Measurements from ENCODE around the gene THAP12. TPM values are rescaled to one million over a fixed set of nuclear protein-coding genes. Genes with fewer than 3 reads are reported as not detected.
A peak's percentile ranks its signal among the peaks of the same experiment; 100 is the strongest.
"Not testable (repeated sequence)": the region's sequence is repeated elsewhere in the genome, so short reads cannot be mapped to it uniquely, and the experiment has no call there.

Gene THAP12
- total RNA-seq, 2 experiments from 2014 or later, result 50.3 TPM

- H3K27me3 Mint-ChIP-seq, result peaks cover 5% of the 10 kb centered on the region
These were observed 39.0 kb upstream of the THAP12 start for GRCh38 chr11:76419896-76420295.

DNA sequence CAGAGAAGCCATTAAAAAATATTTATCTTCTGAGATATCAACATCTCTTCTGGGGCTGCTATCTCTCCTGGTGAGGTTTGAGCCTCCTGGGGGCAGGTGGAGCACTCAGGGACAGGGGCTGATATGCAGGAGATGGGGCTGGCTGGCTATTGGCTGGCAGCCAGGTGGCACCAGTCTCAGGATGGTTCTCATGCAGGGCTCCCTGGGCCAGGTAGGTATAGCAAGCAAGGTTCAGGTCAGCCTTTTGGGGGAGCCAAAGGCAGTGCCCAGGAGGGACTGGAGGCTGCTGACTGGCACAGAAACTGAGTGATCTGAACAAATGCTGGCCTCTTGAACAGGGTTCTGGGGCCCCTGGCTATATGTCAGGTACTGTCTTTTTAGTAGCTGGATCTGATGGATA, 34.1 kb upstream of the THAP12 start:
- ATAC-seq (peak; percentile 56), DNase-seq (peak; percentile 26)
- ChIA-PET CTCF (no interaction called here), POLR2A (no interaction called here)
- Mint-ChIP-seq H3K9me3 (no peaks in the 10 kb centered on the region), H3K4me1 (ENCODE audit: low read depth) (no peaks in the 10 kb centered on the region), H3K27me3 (peaks cover 3% of the 10 kb centered on the region), H3K36me3 (ENCODE audit: low read depth) (no peaks in the 10 kb centered on the region), H3K4me3 (no peak overlapping the region), H3K27ac (no peak overlapping the region)
- intact Hi-C loops (cut with micrococcal nuclease), result no loop called here
- no peak for TF ChIP-seq CTCF (IDR thresholded peaks at IDR 0.05)

More at GRCh38 chr11:76419896-76420295, 39.0 kb upstream of the THAP12 start:
- TF ChIP-seq CTCF (IDR thresholded peaks at IDR 0.05), result peak; percentile 54
- CTCF ChIA-PET, result interaction anchor here (0.8 to 3.9 kb wide), 15 partner anchors 9 to 227 kb away, joined by 3 to 27 read pairs (median 4); no protein-coding TSS in a partner anchor
- POLR2A ChIA-PET, result no interaction called here
- no peaks in the 10 kb centered on the region for H3K9me3 Mint-ChIP-seq
- intact Hi-C loops (cut with micrococcal nuclease), result no loop called here
- H3K27ac Mint-ChIP-seq, result no peak overlapping the region
- ATAC-seq (peak; percentile 48), DNase-seq (peak; percentile 31)
- no peak overlapping the region for H3K4me3 Mint-ChIP-seq
- no peaks in the 10 kb centered on the region for H3K36me3 Mint-ChIP-seq (ENCODE audit: low read depth)
- peaks cover 10% of the 10 kb centered on the region for H3K4me1 Mint-ChIP-seq (ENCODE audit: low read depth)

DNA sequence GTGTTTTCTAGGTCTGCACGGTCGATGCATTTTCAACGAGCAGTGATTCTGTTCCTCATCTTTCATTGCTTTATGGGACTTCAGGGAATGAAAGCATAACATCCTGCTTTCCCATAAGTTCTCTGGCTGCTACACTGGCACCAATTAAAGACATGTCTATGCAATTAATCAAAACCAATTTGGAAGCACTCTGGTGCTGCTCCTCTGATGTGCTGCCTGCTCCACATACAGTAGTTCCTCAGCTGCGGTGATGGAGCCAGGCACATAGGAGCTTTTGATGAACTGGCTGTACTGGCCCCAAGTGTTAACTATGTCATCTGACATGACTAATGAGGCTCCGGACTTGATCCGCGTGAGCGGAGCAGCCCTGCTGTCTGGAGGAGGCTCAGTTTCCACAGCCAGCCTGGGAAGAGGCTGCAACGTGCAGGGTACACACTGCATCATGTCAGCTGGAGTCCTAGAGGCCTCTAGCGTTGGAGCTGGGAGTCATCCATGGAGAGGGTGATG, 30.0 kb upstream of the THAP12 start:
- ATAC-seq (no peak), DNase-seq (no peak)
- Mint-ChIP-seq H3K27me3 (peaks cover 2% of the 10 kb centered on the region), H3K4me3 (no peak overlapping the region), H3K27ac (no peak overlapping the region), H3K36me3 (ENCODE audit: low read depth) (no peaks in the 10 kb centered on the region), H3K4me1 (ENCODE audit: low read depth) (no peaks in the 10 kb centered on the region), H3K9me3 (no peaks in the 10 kb centered on the region)
- TF ChIP-seq CTCF (IDR thresholded peaks at IDR 0.05), result no peak
- ChIA-PET CTCF (interaction anchor here (2.5 kb wide), 1 partner anchor 9 kb away, joined by 7 read pairs; no protein-coding TSS in a partner anchor), POLR2A (no interaction called here)
- intact Hi-C loops (cut with micrococcal nuclease), result no loop called here

- Mint-ChIP-seq H3K27ac (no peak overlapping the region), H3K4me1 (ENCODE audit: low read depth) (no peaks in the 10 kb centered on the region), H3K4me3 (no peak overlapping the region), H3K36me3 (ENCODE audit: low read depth) (no peaks in the 10 kb centered on the region), H3K9me3 (no peaks in the 10 kb centered on the region), H3K27me3 (no peaks in the 10 kb centered on the region)
- ChIA-PET CTCF (interaction anchor here (1.5 to 2.0 kb wide), 2 partner anchors 12 to 89 kb away, joined by 4 read pairs; no protein-coding TSS in a partner anchor), POLR2A (no interaction called here)
- no peak for TF ChIP-seq CTCF (IDR thresholded peaks at IDR 0.05)
- peak; percentile 34 for ATAC-seq
- DNase-seq, result no peak
- intact Hi-C loops (cut with micrococcal nuclease), result no loop called here
These were observed 27.4 kb upstream of the THAP12 start for GRCh38 chr11:76408171-76408965.

DNA sequence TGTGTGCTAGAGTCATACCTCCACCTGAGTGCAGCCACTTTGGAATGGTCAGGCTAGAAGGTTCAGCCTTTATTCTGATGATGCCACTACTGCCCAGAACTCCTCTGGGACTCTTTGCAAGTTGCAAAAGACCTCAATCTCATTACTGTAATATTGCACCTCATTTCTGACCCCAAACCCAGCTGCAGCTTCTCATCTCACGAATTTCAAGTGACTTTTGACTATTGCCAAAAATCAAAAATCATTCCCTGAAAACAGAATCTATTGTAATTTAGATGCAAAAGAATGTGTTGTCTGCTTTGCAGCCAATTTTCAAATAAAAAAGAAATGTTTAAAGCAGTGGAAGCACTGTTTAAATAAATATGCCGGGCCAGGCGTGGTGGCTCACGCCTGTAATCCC, 25.4 kb upstream of the THAP12 start:
- Mint-ChIP-seq H3K4me3 (no peak overlapping the region), H3K36me3 (ENCODE audit: low read depth) (no peaks in the 10 kb centered on the region), H3K4me1 (ENCODE audit: low read depth) (no peaks in the 10 kb centered on the region), H3K27ac (no peak overlapping the region), H3K9me3 (no peaks in the 10 kb centered on the region), H3K27me3 (no peaks in the 10 kb centered on the region)
- intact Hi-C loops (cut with micrococcal nuclease), result no loop called here
- POLR2A ChIA-PET, result no interaction called here
- TF ChIP-seq CTCF (IDR thresholded peaks at IDR 0.05), result no peak
- CTCF ChIA-PET, result interaction anchor here (1.9 kb wide), 1 partner anchor 11 kb away, joined by 5 read pairs; no protein-coding TSS in a partner anchor
- ATAC-seq (no peak), DNase-seq (no peak)

- H3K4me3 Mint-ChIP-seq; DNase-seq; H3K27ac Mint-ChIP-seq; H3K4me1 Mint-ChIP-seq (ENCODE audit: low read depth); ATAC-seq; H3K36me3 Mint-ChIP-seq (ENCODE audit: low read depth); POLR2A ChIA-PET; H3K27me3 Mint-ChIP-seq; intact Hi-C loops (cut with micrococcal nuclease); H3K9me3 Mint-ChIP-seq: not testable (repeated sequence)
- CTCF ChIA-PET, result interaction anchor here (1.6 kb wide), 1 partner anchor 18 kb away, joined by 4 read pairs; no protein-coding TSS in a partner anchor
These were observed 20.6 kb upstream of the THAP12 start for GRCh38 chr11:76401484-76401883.
